ENCODE results near the gene RNF227. TPM values are rescaled to one million over a fixed set of nuclear protein-coding genes. Genes with fewer than 3 reads are reported as not detected.

RNF227 gene
- total RNA-seq, 1 experiment from 2014 or later = 0.83 TPM

- TF ChIP-seq PREB (CRISPR knock-in tag; IDR thresholded peaks at IDR 0.05; ENCODE audit: borderline replicate concordance) = no peak
- no peak for TF ChIP-seq RELA (CRISPR knock-in tag; IDR thresholded peaks at IDR 0.05; ENCODE audit: borderline replicate concordance)
- TF ChIP-seq SMAD4 (CRISPR knock-in tag; IDR thresholded peaks at IDR 0.05) = no peak
- no peak for TF ChIP-seq FOXP1 (CRISPR knock-in tag; IDR thresholded peaks at IDR 0.05; ENCODE audit: borderline replicate concordance)
- no peak for TF ChIP-seq TEAD1 (CRISPR knock-in tag; IDR thresholded peaks at IDR 0.05)
- no peak for TF ChIP-seq CREB1 (CRISPR knock-in tag; IDR thresholded peaks at IDR 0.05)
- TF ChIP-seq MXD4 (CRISPR knock-in tag; IDR thresholded peaks at IDR 0.05; ENCODE audit: borderline replicate concordance) = no peak
Measured at GRCh38 chr17:7911116-7911515, 5.0 kb downstream of the RNF227 start (continued).

GRCh38 chr17:7910711-7911110 lies 5.4 kb downstream of the RNF227 start:
- no peak overlapping the region for H3K27ac Mint-ChIP-seq
- H3K36me3 Mint-ChIP-seq = no peaks in the 10 kb centered on the region
- TF ChIP-seq ELF4 (CRISPR knock-in tag; IDR thresholded peaks at IDR 0.05; ENCODE audit: low read depth) (no peak), E2F1 (CRISPR knock-in tag; IDR thresholded peaks at IDR 0.05) (no peak), JAZF1 (CRISPR knock-in tag; IDR thresholded peaks at IDR 0.05) (no peak), IRF2 (CRISPR knock-in tag; IDR thresholded peaks at IDR 0.05; ENCODE audit: borderline replicate concordance, low read depth) (no peak)
- peaks cover 25% of the 10 kb centered on the region for H3K27me3 Mint-ChIP-seq (ENCODE audit: low read depth)
- no peaks in the 10 kb centered on the region for H3K9me3 Mint-ChIP-seq
- ChIA-PET POLR2A (no interaction called here), CTCF (interaction anchor here (0.6 to 4.4 kb wide), 3 partner anchors 79 to 131 kb away, joined by 3 to 50 read pairs (median 30); partner anchors contain the start of gene ALOX15B)
- ATAC-seq (no peak), DNase-seq (ENCODE audit: low spot score) (no peak)
- no peak overlapping the region for H3K4me3 Mint-ChIP-seq
- H3K4me1 Mint-ChIP-seq = peaks cover 8% of the 10 kb centered on the region

GRCh38 chr17:7910281-7910680 lies 5.8 kb downstream of the RNF227 start:
- no peak for DNase-seq (ENCODE audit: low spot score)
- ChIA-PET POLR2A (no interaction called here), CTCF (interaction anchor here (0.6 to 4.4 kb wide), 2 partner anchors 79 to 129 kb away, joined by 3 to 50 read pairs; partner anchors contain the start of gene ALOX15B)
- Mint-ChIP-seq H3K36me3 (no peaks in the 10 kb centered on the region), H3K9me3 (no peaks in the 10 kb centered on the region), H3K4me1 (peaks cover 6% of the 10 kb centered on the region), H3K4me3 (no peak overlapping the region), H3K27ac (no peak overlapping the region), H3K27me3 (ENCODE audit: low read depth) (peaks cover 21% of the 10 kb centered on the region)
- ATAC-seq = no peak
- TF ChIP-seq ETV6 (CRISPR knock-in tag; IDR thresholded peaks at IDR 0.05) (no peak), MLX (CRISPR knock-in tag; IDR thresholded peaks at IDR 0.05) (no peak), ZNF671 (CRISPR knock-in tag; IDR thresholded peaks at IDR 0.05) (no peak), ZBTB21 (CRISPR knock-in tag; IDR thresholded peaks at IDR 0.05; ENCODE audit: borderline replicate concordance) (no peak), ATF3 (CRISPR knock-in tag; conservative IDR thresholded peaks at IDR 0.05) (no peak), ATF6 (CRISPR knock-in tag; IDR thresholded peaks at IDR 0.05) (no peak), TCF7 (CRISPR knock-in tag; IDR thresholded peaks at IDR 0.05; ENCODE audit: low read depth) (no peak), GABPB1 (CRISPR knock-in tag; IDR thresholded peaks at IDR 0.05) (no peak)
